IMR-90 (cell line): ENCODE data around the gene CCDC146.
"Not testable (repeated sequence)": the region's sequence is repeated elsewhere in the genome, so short reads cannot be mapped to it uniquely, and the experiment has no call there.

Experiments used
- CTCF ChIP-seq: conservative IDR thresholded peaks from 2 replicates; pipeline ENCODE4 v1.5.1; 2012; ENCODE audit warnings: mild to moderate bottlenecking, low read depth, low read length, improper control_type of control experiment
- MAFK ChIP-seq: IDR thresholded peaks from 2 replicates; pipeline ENCODE4 v1.6.1; 2012; ENCODE audit warnings: low read depth, low read length, improper control_type of control experiment
- POLR2A ChIP-seq: IDR thresholded peaks from 2 replicates; pipeline ENCODE4 v1.6.1; 2012; ENCODE audit warnings: mild to moderate bottlenecking, low read depth, low read length

GRCh38 chr7:77131781-77132180 lies 9.4 kb downstream of the CCDC146 start:
- not testable (repeated sequence) for TF ChIP-seq CTCF, POLR2A, MAFK
